IMR-90 (cell line): ENCODE results near the gene ARHGEF12. TPM values are rescaled to one million over a fixed set of nuclear protein-coding genes. Genes with fewer than 3 reads are reported as not detected.

Source experiments
- ATAC-seq: fragments of 200-7000 bp; cut with Tn5 transposase; 2 replicates; pipeline ENCODE4 v1.9.1; 2020; ENCODE audit warnings: low read depth, mild to moderate bottlenecking, moderate library complexity
- BruUV-seq: library from RNA; stranded (reverse); fragments of 400-500 nt; replicated peaks from 2 replicates; lab custom pipeline; 2021; lab: Mats Ljungman, UMichigan
- CTCF ChIA-PET: fragments of 300-600 bp; formaldehyde crosslinking; extraction: SDS; loops from one replicate; lab custom pipeline; 2021; ENCODE audit warnings: antibody characterized with exemption; lab: Yijun Ruan, JAX
- POLR2A ChIA-PET: fragments of 300-600 bp; sonication (Branson Sonifier 250); formaldehyde crosslinking; loops from one replicate; lab custom pipeline; 2022; ENCODE audit warnings: antibody characterized with exemption; ENCODE audit not compliant: unreplicated experiment; lab: Charles Lee
- DNase-seq: peaks from one replicate; pipeline ENCODE4 v3.0.0; 2013
- H2AFZ ChIP-seq: replicated peaks from 2 replicates; pipeline ENCODE3; 2013; ENCODE audit warnings: low read length, mild to moderate bottlenecking; ENCODE audit not compliant: poor library complexity
- H2AK5ac ChIP-seq: 2 replicates; pipeline ENCODE4 v1.6.1; 2013; ENCODE audit warnings: low read depth, low read length, inconsistent platforms
- H2AK9ac ChIP-seq: replicated peaks from 2 replicates; pipeline ENCODE3; 2013; ENCODE audit warnings: mild to moderate bottlenecking, low read depth, low read length, moderate library complexity; ENCODE audit not compliant: poor library complexity
- H2BK120ac ChIP-seq: 2 replicates; pipeline ENCODE4 v1.6.1; 2013; ENCODE audit warnings: low read depth, low read length, inconsistent platforms
- H2BK15ac ChIP-seq: 3 replicates; pipeline ENCODE4 v1.6.1; 2013; ENCODE audit warnings: low read depth, low read length, inconsistent platforms
- H2BK20ac ChIP-seq: 2 replicates; pipeline ENCODE4 v1.6.1; 2013; ENCODE audit warnings: low read depth, mild to moderate bottlenecking, inconsistent platforms, low read length, moderate library complexity
- H2BK5ac ChIP-seq: 2 replicates; pipeline ENCODE4 v1.6.1; 2013; ENCODE audit warnings: mild to moderate bottlenecking, low read depth, low read length, inconsistent platforms; ENCODE audit not compliant: poor library complexity, severe bottlenecking
- H3K14ac ChIP-seq: replicated peaks from 2 replicates; pipeline ENCODE4 v1.6.1; 2013; ENCODE audit warnings: low read depth, low read length, inconsistent platforms
- H3K18ac ChIP-seq: 2 replicates; pipeline ENCODE4 v1.6.1; 2013; ENCODE audit warnings: low read depth, low read length, control low read depth
- H3K23ac ChIP-seq: 2 replicates; pipeline ENCODE4 v1.6.1; 2013; ENCODE audit warnings: low read depth, low read length, inconsistent platforms
- H3K27ac ChIP-seq: 2 replicates; pipeline ENCODE4 v1.5.1; 2013; ENCODE audit warnings: mild to moderate bottlenecking, control low read depth, low read length; ENCODE audit not compliant: insufficient read depth
- H3K27me3 ChIP-seq: 2 replicates; pipeline ENCODE4 v1.6.1; 2013; ENCODE audit warnings: low read length; ENCODE audit not compliant: control insufficient read depth, insufficient read depth
- H3K36me3 ChIP-seq: 2 replicates; pipeline ENCODE4 v1.6.1; 2013; ENCODE audit warnings: low read length, mixed read lengths; ENCODE audit not compliant: control insufficient read depth, insufficient read depth
- H3K4ac ChIP-seq: 2 replicates; pipeline ENCODE4 v1.6.1; 2013; ENCODE audit warnings: low read depth, low read length, inconsistent platforms
- H3K4me1 ChIP-seq: 2 replicates; pipeline ENCODE4 v1.6.1; 2013; ENCODE audit warnings: low read length, mixed read lengths; ENCODE audit not compliant: control insufficient read depth, insufficient read depth
- H3K4me2 ChIP-seq: 2 replicates; pipeline ENCODE4 v1.6.1; 2013; ENCODE audit warnings: low read depth, mild to moderate bottlenecking, control low read depth, low read length, moderate library complexity
- H3K4me3 ChIP-seq: 2 replicates; pipeline ENCODE4 v1.5.1; 2013; ENCODE audit warnings: low read depth, mild to moderate bottlenecking, control low read depth, low read length, moderate library complexity; ENCODE audit not compliant: insufficient read depth
- H3K56ac ChIP-seq: 2 replicates; pipeline ENCODE4 v1.6.1; 2013; ENCODE audit warnings: low read length, inconsistent platforms; ENCODE audit not compliant: insufficient read depth; ENCODE audit errors: extremely low read depth
- H3K79me1 ChIP-seq, 2 experiments: 2 replicates each; pipeline ENCODE4 v1.6.1; 2013; ENCODE audit warnings: low read length in 2 of 2, inconsistent platforms in 1 of 2, low read depth in 1 of 2
- H3K9ac ChIP-seq: 2 replicates; pipeline ENCODE4 v1.6.1; 2013; ENCODE audit warnings: low read depth, low read length, control low read depth
- H3K9me1 ChIP-seq: 2 replicates; pipeline ENCODE4 v1.6.1; 2013; ENCODE audit warnings: low read length, inconsistent platforms; ENCODE audit not compliant: insufficient read depth
- H3K9me3 ChIP-seq: 2 replicates; pipeline ENCODE4 v1.6.1; 2013; ENCODE audit warnings: low read length; ENCODE audit not compliant: control insufficient read depth, insufficient read depth
- H4K20me1 ChIP-seq: 2 replicates; pipeline ENCODE4 v1.6.1; 2013; ENCODE audit warnings: low read length, inconsistent platforms; ENCODE audit not compliant: insufficient read depth
- H4K5ac ChIP-seq: 2 replicates; pipeline ENCODE4 v1.6.1; 2013; ENCODE audit warnings: mild to moderate bottlenecking, low read depth, low read length, control low read depth
- H4K8ac ChIP-seq, 2 experiments: 2 replicates each; pipeline ENCODE4 v1.6.1; 2013; ENCODE audit warnings: low read depth in 2 of 2, low read length in 2 of 2, control low read depth in 1 of 2, inconsistent platforms in 1 of 2
- H4K91ac ChIP-seq: 2 replicates; pipeline ENCODE4 v1.6.1; 2013; ENCODE audit warnings: low read depth, low read length, inconsistent platforms; ENCODE audit not compliant: insufficient read depth
- BHLHE40 ChIP-seq: fragments of 150-350 bp; IDR thresholded peaks from 2 replicates; pipeline ENCODE4 v1.6.1; 2016; ENCODE audit warnings: mild to moderate bottlenecking, low read depth, low read length
- CHD1 ChIP-seq: IDR thresholded peaks from 2 replicates; pipeline ENCODE4 v1.6.1; 2012; ENCODE audit warnings: low read depth, low read length, improper control_type of control experiment
- CTCF ChIP-seq: conservative IDR thresholded peaks from 2 replicates; pipeline ENCODE4 v1.5.1; 2012; ENCODE audit warnings: mild to moderate bottlenecking, low read depth, low read length, improper control_type of control experiment
- ELK1 ChIP-seq: fragments of 150-350 bp; IDR thresholded peaks from 2 replicates; pipeline ENCODE4 v1.6.1; 2016; ENCODE audit warnings: low read depth, mild to moderate bottlenecking, low read length, moderate library complexity, borderline replicate concordance
- FOS ChIP-seq: fragments of 150-350 bp; IDR thresholded peaks from 2 replicates; pipeline ENCODE4 v1.6.1; 2016; ENCODE audit warnings: low read depth, low read length
- MAZ ChIP-seq: IDR thresholded peaks from 2 replicates; pipeline ENCODE4 v1.6.1; 2012; ENCODE audit warnings: low read depth, mild to moderate bottlenecking, low read length, improper control_type of control experiment, moderate library complexity, borderline replicate concordance
- MXI1 ChIP-seq: IDR thresholded peaks from 2 replicates; pipeline ENCODE4 v1.6.1; 2012; ENCODE audit warnings: low read depth, mild to moderate bottlenecking, low read length, moderate library complexity, borderline replicate concordance
- POLR2A ChIP-seq: IDR thresholded peaks from 2 replicates; pipeline ENCODE4 v1.6.1; 2012; ENCODE audit warnings: mild to moderate bottlenecking, low read depth, low read length
- RAD21 ChIP-seq: IDR thresholded peaks from 2 replicates; pipeline ENCODE4 v1.6.1; 2012; ENCODE audit warnings: low read length, improper control_type of control experiment
- RCOR1 ChIP-seq: IDR thresholded peaks from 2 replicates; pipeline ENCODE4 v1.6.1; 2012; ENCODE audit warnings: mild to moderate bottlenecking, low read length, improper control_type of control experiment; ENCODE audit not compliant: insufficient replicate concordance
- RFX5 ChIP-seq: IDR thresholded peaks from 2 replicates; pipeline ENCODE4 v1.8.0; 2012; ENCODE audit warnings: low read depth, mild to moderate bottlenecking, low read length, moderate library complexity
- SMC3 ChIP-seq: fragments of 150-350 bp; IDR thresholded peaks from 2 replicates; pipeline ENCODE4 v1.6.1; 2016; ENCODE audit warnings: low read depth, mild to moderate bottlenecking, antibody characterized with exemption, low read length, moderate library complexity
- WGBS, 2 experiments: methylation state at CpG; one replicate each; pipeline versions ENCODE4 v1.1.5 to v1.1.7; 2013; ENCODE audit warnings: missing lambda C conversion rate in 2 of 2; ENCODE audit not compliant: insufficient read length in 1 of 2; ENCODE audit errors: extremely low coverage in 2 of 2; 5-methylcytosine and 5-hydroxymethylcytosine counted together
- dilution Hi-C: fragments of 300-500 bp; cut with HindIII; formaldehyde crosslinking; loops from one replicate; pipeline ENCODE4 v1.14.3; 2018; ENCODE audit warnings: low sequenced_read_pairs; ENCODE audit not compliant: unreplicated experiment
- in situ Hi-C: fragments of 300-500 bp; cut with MboI; formaldehyde crosslinking; loops from 3 replicates; pipeline ENCODE4 v1.14.3; 2019; ENCODE audit warnings: low sequenced_read_pairs, inconsistent platforms, mixed read lengths
- intact Hi-C: fragments of 100-400 bp; cut with micrococcal nuclease; formaldehyde crosslinking; loops from 2 replicates; pipeline ENCODE4 v1.10.0; 2022
- polyA plus RNA-seq, 3 experiments: library from polyadenylated mRNA; depleted of rRNA; stranded (reverse); fragments of >200 nt; gene quantifications; 2 replicates each; pipeline ENCODE4 v1.2.3, GENCODE V29; 2012; ENCODE audit warnings: low replicate concordance in 1 of 3
- total RNA-seq: library from RNA; depleted of rRNA; stranded (reverse); fragments of >200 nt; gene quantifications from 2 replicates; pipeline ENCODE4 v1.2.3, GENCODE V29; 2012

ARHGEF12 gene
- total and polyA plus RNA-seq, 2 of the 4 experiments (the other 2 are of a cell fraction) = 25.5 to 115 TPM

- H3K79me1 ChIP-seq = no peaks in the 10 kb centered on the region
- no peaks in the 10 kb centered on the region for H4K20me1 ChIP-seq
- no peak overlapping the region for H4K5ac ChIP-seq
- no peak overlapping the region for H3K4me2 ChIP-seq
- no peak overlapping the region for H2AK9ac ChIP-seq
- H4K91ac ChIP-seq = no peak overlapping the region
- no peak overlapping the region for H3K14ac ChIP-seq
- H2BK5ac ChIP-seq = no peak overlapping the region
- in situ Hi-C loops (loop anchor here (5.0 to 10.0 kb wide), 2 partner anchors 446 to 589 kb away; no protein-coding TSS in a partner anchor), dilution Hi-C loops (no loop called here), intact Hi-C loops (no loop called here)
- no peak overlapping the region for H2AK5ac ChIP-seq
- no peak overlapping the region for H3K23ac ChIP-seq
- BruUV-seq = no TSS peak
- no peak overlapping the region for H3K27ac ChIP-seq
- H3K18ac ChIP-seq = no peak overlapping the region
- no peak overlapping the region for H2AFZ ChIP-seq
- H2BK20ac ChIP-seq = no peak overlapping the region
- H3K9me3 ChIP-seq = no peaks in the 10 kb centered on the region
- CTCF ChIA-PET = interaction anchor here (0.6 kb wide), 1 partner anchor 167 kb away, joined by 3 read pairs; no protein-coding TSS in a partner anchor
- TF ChIP-seq MAZ (no peak), SMC3 (no peak), RFX5 (no peak), BHLHE40 (no peak), CHD1 (no peak), POLR2A (no peak), RAD21 (no peak), RCOR1 (no peak), ELK1 (no peak), FOS (no peak), CTCF (no peak), MXI1 (no peak)
- no peak overlapping the region for H3K9ac ChIP-seq
- WGBS, 2 experiments = no CpG with 5 or more reads among the region's 7 CpGs
- no peak overlapping the region for H3K4me3 ChIP-seq
- ATAC-seq (no peak), DNase-seq (no peak)
- no peaks in the 10 kb centered on the region; the same call in 1 of the 2 replicates for H3K27me3 ChIP-seq
- POLR2A ChIA-PET = no interaction called here
- H2BK120ac ChIP-seq = no peak overlapping the region
- H3K9me1 ChIP-seq = no peaks in the 10 kb centered on the region
- no peaks in the 10 kb centered on the region for H3K4me1 ChIP-seq
- H4K8ac ChIP-seq = no peak overlapping the region
- H3K4ac ChIP-seq = no peak overlapping the region
- no peak overlapping the region for H3K56ac ChIP-seq
- no peaks in the 10 kb centered on the region for H3K36me3 ChIP-seq
- H2BK15ac ChIP-seq = no peak overlapping the region
Measured at GRCh38 chr11:120505801-120506425, 169.7 kb downstream of the ARHGEF12 start.
